AG04449 (cell line): ENCODE data around the gene IFTAP.

Source experiments
- CTCF ChIA-PET: fragments of 350-600 bp; formaldehyde crosslinking; extraction: SDS; loops from one replicate; lab custom pipeline; 2021; ENCODE audit warnings: antibody characterized with exemption; lab: Yijun Ruan, JAX
- POLR2A ChIA-PET: fragments of 400-600, 350-600 bp; formaldehyde crosslinking; extraction: SDS; loops from one replicate; lab custom pipeline; 2020; ENCODE audit warnings: antibody characterized with exemption, inconsistent platforms; lab: Yijun Ruan, JAX
- DNase-seq: peaks from one replicate; pipeline ENCODE4 v3.0.0-alpha.2; 2010; ENCODE audit warnings: low read depth, low spot score
- H3K4me3 ChIP-seq: 2 replicates; pipeline ENCODE4 v1.5.1; 2011; ENCODE audit warnings: low read depth, mild to moderate bottlenecking, control low read depth, low read length
- TF ChIP-seq, protein P1 (sequence below): IDR thresholded peaks from one replicate; pipeline ENCODE4 v1.5.1; 2011; ENCODE audit warnings: mild to moderate bottlenecking, moderate library complexity, low read length, control low read depth, inconsistent platforms; ENCODE audit not compliant: insufficient read depth; ENCODE audit errors: missing control alignments

IFTAP gene

DNA sequence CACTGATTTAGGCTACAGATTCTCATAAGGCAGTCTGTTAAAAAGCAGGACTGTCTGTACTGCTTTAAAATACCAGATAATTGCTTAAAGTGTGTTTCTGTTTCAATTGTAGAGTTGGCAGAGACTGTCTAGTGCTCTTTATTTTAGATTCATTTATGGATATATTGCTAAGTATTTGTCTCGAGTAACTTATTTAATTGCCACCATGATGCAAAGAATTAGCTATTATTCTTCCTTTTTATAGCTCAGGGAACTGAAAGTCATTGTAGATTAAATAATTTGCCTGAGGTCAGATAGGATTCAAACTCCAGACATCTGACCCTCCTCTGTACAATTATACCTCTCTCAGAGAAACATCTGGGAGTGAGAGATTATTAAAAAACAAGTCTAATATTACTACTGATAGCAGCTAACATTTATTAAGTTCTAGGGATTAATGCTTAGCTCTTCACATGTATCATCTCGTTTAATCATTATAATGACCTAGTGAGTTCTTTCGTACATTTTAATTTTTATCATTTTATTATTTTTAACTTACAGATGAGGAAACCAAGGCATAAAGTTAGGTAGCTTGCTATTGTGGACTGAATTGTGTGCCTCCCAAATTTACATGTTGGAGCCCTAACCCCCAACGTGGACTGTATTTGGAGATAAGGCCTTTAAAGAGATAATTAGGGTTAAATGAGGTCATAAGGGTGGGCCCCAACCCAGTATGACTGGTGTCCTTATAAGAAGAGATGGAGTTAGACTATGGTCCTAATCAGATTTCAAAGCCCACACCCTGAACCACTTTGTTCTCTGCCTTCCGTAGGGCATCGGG lies 23.5 kb downstream of the IFTAP start:
- ChIA-PET POLR2A (no interaction called here), CTCF (interaction anchor here (1.4 to 5.3 kb wide), 2 partner anchors 54 to 129 kb away, joined by 3 to 55 read pairs; no protein-coding TSS in a partner anchor)
- H3K4me3 ChIP-seq = no peak overlapping the region
- TF ChIP-seq, protein P1, sequence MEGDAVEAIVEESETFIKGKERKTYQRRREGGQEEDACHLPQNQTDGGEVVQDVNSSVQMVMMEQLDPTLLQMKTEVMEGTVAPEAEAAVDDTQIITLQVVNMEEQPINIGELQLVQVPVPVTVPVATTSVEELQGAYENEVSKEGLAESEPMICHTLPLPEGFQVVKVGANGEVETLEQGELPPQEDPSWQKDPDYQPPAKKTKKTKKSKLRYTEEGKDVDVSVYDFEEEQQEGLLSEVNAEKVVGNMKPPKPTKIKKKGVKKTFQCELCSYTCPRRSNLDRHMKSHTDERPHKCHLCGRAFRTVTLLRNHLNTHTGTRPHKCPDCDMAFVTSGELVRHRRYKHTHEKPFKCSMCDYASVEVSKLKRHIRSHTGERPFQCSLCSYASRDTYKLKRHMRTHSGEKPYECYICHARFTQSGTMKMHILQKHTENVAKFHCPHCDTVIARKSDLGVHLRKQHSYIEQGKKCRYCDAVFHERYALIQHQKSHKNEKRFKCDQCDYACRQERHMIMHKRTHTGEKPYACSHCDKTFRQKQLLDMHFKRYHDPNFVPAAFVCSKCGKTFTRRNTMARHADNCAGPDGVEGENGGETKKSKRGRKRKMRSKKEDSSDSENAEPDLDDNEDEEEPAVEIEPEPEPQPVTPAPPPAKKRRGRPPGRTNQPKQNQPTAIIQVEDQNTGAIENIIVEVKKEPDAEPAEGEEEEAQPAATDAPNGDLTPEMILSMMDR = no peak
- no peak for DNase-seq

DNA sequence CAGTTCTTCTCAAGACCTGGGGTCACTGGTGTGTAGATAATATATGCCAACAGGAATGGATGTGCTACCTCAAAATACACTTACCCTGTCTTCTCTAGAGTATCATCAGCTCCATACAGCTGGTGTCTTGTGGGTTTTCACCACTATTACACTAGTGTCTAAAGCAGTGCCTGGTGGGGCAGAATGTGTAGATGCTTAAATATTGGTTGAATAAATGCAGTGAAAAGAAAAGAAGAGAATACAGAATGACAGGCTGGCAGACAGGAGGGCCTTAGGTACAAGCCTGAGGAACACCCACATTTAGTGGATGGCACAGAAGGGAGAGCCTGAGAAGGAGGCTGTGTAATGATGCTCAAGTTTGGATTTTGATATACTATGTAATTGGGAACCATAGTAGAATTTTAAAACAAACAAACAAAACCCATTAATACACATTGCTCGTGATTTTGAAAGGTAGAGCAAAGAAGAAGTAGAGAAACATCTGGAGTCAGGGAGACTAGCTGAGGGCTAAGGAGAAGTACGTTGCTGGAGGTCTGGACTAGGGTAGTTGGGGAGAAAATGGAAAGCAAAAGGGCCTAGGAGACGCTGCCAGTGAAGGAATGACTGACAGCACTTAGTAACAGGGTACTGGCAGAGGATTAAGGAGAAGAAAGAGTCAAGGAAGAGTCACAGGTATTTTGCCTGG lies 24.2 kb downstream of the IFTAP start:
- H3K4me3 ChIP-seq = no peak overlapping the region
- CTCF ChIA-PET = interaction anchor here (1.0 to 5.3 kb wide), 3 partner anchors 52 to 108 kb away, joined by 3 to 55 read pairs (median 7); partner anchors contain the start of gene RAG1
- DNase-seq = no peak
- TF ChIP-seq, protein P1 = no peak
- POLR2A ChIA-PET = no interaction called here

DNA sequence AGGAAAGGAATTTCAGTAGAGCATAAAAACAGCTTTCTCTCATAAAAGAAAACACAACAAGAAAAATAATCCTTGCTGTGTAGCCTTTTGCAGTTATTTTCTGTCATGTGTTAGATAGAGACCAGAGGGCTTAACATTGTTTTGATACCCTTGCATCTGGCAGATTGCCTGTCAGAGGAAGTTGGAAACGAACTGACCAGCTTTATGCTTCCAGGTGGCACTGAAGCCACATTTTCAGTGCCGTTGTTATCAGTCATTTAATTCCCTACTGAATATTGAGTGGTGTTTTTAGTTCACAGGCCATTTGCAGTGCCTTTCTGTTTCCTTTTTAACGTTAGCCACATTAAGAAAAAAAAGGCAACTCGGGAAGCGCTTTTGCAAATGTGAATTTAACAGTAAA lies 25.2 kb downstream of the IFTAP start:
- no peak for DNase-seq
- ChIA-PET CTCF (interaction anchor here (1.0 to 5.3 kb wide), 3 partner anchors 53 to 109 kb away, joined by 3 to 55 read pairs (median 7); partner anchors contain the start of gene RAG1), POLR2A (no interaction called here)
- TF ChIP-seq, protein P1 = no peak
- no peak overlapping the region for H3K4me3 ChIP-seq

DNA sequence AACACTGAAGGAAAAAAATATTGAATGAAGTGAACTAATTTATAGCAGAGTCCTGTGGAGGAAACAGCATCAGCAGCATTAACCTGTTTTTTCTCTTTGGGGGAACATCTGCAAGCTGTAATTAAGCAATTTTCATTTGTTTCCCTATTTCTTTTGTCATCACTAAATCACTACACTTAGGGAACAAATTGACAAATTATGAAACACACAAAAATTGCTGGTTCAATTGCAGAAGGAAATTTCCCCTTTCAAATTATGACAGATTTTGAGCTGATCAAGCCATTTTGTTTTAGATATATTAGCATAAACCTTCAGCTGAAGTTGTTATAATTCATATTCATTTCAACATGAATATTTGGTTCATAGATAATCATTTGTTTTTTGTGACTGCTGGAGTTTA lies 25.9 kb downstream of the IFTAP start:
- ChIA-PET POLR2A (no interaction called here), CTCF (interaction anchor here (5.3 kb wide), 1 partner anchor 57 kb away, joined by 55 read pairs; no protein-coding TSS in a partner anchor)
- TF ChIP-seq, protein P1 = no peak
- DNase-seq = no peak
- H3K4me3 ChIP-seq = no peak overlapping the region

DNA sequence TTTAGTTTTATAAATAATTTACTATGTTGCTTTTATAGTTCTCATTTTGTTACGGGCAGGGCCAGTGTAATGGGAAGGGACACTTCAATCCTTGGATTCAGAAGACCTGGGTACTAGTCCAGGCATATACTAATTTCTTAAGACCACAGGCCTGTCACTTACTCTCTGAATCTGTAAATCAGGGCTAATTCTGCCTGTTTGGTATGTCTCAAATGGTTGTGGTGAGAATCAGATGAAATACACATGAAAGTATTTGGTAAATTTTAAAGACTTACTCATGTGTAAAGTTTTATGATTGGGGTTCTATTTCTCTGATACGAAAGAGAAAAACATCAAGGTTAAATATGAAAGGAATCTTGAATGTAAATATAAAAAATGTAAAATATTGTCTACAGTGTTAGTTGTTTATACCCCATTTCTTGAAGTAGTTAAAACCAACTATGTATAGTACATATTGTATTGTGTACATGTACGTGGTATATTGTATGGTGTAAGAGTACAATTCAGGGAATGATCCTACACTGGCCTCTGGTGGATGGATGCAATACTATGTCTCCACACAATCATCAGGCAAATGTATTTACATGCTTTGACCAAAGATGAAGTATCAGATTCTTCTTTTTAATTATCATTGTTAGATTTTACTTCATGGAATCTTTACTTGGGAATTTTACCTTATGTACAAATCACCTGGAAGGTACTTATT lies 28.3 kb downstream of the IFTAP start:
- ChIA-PET POLR2A (no interaction called here), CTCF (interaction anchor here (0.5 to 5.3 kb wide), 12 partner anchors 9 to 63 kb away, joined by 3 to 59 read pairs (median 3); no protein-coding TSS in a partner anchor)
- TF ChIP-seq, protein P1 = peak; percentile 53
- no peak overlapping the region for H3K4me3 ChIP-seq
- peak; percentile 4 for DNase-seq
